Loucy (cell line): ENCODE results near the gene LRRTM3.

Experiments
- EZH2phosphoT487 ChIP-seq: fragments of 200-600 bp; IDR thresholded peaks from 2 replicates; pipeline ENCODE4 v1.6.1; 2018; ENCODE audit warnings: antibody characterized with exemption, mild to moderate bottlenecking, moderate library complexity, borderline replicate concordance
- TF ChIP-seq, protein P1 (sequence below): fragments of 200-600 bp; sonication (generic); conservative IDR thresholded peaks from 2 replicates; pipeline ENCODE4 v1.5.1; 2014; ENCODE audit warnings: mild to moderate bottlenecking, antibody characterized with exemption, low read length

DNA sequence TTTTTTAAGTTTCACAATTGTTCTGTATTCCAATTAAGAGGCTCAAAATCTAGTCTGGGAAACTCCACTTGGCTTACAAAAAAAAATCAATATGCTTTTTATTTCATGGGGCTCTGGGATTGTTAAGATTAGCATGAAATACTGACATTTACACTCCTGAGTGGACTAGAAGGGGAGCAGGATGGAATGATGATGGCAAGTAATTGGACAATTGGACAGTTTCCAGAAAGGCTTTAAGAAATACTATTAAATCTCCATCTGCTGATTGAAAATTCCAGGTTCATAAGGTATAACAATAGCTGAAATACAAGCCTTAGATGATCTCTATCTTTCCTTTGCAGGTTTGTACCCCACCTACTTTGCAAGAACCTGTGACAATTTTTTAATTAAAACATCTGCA is 184.4 kb downstream of the LRRTM3 start:
- TF ChIP-seq, protein P1, sequence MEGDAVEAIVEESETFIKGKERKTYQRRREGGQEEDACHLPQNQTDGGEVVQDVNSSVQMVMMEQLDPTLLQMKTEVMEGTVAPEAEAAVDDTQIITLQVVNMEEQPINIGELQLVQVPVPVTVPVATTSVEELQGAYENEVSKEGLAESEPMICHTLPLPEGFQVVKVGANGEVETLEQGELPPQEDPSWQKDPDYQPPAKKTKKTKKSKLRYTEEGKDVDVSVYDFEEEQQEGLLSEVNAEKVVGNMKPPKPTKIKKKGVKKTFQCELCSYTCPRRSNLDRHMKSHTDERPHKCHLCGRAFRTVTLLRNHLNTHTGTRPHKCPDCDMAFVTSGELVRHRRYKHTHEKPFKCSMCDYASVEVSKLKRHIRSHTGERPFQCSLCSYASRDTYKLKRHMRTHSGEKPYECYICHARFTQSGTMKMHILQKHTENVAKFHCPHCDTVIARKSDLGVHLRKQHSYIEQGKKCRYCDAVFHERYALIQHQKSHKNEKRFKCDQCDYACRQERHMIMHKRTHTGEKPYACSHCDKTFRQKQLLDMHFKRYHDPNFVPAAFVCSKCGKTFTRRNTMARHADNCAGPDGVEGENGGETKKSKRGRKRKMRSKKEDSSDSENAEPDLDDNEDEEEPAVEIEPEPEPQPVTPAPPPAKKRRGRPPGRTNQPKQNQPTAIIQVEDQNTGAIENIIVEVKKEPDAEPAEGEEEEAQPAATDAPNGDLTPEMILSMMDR: no peak
- no peak for TF ChIP-seq EZH2phosphoT487
